ENCODE results near the gene CHRNA9.

Gene CHRNA9

DNA sequence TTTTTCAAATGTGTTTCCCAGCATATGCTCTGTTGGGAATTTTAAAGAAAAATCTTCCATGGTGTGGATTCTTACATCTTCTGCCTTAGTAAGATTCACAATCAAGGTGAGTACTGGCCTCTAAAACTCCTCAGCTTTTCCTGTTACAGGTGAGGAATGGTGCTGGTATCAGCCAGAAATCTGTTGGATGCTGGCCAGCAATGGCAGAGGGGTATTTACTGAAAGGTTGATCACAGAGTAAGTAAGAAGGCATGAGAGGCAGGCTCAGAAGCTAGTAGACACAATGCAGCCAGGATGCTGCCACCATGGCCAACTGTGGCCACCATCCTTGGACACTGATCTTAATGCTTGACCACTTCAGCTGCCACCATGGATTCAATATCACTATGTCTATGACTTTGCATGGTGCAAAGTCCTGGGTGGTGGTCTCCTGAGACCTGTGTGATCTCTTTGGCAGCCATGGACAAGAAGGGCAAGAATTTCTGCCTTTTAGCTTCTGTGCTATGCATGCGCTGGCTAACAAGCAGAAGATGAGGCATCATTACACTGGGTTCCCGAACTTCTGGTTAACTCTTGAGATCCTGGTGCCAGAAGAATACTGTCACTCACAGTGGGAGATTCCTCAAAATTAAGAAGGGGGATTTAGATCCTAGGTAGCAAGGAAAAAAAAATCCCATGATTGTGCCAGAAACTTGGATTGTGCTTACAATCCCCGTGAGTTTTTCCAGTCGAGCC is 60.2 kb downstream of the CHRNA9 start:
- no peak for DNase-seq

DNA sequence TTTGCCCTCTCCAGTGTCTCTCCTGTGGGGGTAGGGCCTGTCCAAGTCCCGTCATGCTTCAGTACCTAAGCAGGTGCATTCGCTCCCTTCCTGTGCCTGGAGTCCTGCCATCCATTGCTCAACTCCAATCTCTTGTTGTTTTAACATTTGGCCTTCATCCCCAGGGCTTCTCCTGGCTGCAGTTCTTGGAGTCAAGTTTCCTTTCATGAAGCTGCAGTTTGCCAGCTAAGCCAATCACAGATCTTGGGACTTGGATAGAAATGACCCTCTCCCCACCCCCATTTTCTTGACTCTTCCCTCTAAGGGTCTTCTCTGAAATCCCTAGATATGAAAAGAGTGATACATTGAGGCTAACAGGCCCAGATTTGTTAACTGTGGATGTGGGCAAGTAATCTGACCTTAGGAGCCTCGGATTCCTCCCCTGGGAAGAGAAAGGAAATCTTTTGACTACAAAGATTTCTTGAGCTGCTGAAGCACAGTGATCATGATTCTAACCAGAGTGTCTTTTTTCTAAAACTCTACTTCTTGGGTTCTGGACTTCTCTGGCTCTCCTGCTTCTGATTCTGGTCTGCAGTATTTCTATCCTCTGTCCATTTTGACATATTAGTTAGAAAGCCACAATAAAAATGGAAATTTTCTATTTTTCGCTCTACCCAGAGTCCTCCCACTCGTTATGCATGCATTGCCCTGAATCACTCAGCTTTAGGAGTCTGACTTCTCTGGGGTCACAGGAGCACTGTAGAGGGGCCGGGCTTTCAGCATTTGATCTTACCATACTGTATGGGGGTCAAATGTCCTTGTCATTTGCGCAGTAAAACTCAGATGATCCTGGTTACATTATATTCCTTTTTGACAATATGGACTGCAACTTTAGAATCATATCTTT is 61.0 kb downstream of the CHRNA9 start:
- DNase-seq, result peak; percentile 36

DNA sequence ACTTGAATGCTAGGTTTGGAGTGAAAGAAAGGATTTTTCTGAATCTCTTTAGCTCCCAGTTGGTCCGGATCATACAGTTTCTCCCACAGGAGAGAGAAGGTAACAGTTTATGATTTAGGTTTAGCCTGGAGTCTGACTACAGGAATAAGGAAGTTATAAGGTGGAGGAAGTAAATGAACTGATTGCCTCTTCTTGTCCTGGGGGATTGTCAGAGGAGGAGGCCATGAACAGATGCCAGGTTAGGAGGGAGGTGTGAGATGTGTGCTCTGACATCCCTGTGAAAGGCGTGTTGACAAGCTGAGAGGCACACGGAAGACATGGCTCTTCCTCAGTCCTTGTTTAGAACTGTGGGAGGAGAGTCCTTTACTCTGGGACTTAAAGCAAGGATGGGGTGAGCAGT is 64.4 kb downstream of the CHRNA9 start:
- no peak for DNase-seq

DNA sequence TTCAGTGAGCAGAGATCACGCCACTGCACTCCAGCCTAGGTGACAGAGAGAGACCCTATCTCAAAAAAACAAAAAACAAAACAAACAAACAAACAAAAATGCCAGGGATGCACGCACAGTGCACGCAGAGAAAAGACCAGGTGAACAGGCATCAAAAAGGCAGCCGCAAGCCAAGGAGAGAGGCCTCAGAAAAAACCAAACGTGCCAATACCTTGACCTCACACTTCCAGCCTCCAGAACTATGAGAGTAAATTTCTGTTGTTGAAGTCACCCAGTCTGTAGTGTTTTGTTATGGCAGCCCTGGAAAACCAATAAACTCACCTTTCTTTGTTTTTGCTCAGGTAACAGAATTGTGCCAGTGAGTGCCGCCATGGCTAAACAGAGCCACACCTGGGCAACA is 66.0 kb downstream of the CHRNA9 start:
- no peak for DNase-seq

DNA sequence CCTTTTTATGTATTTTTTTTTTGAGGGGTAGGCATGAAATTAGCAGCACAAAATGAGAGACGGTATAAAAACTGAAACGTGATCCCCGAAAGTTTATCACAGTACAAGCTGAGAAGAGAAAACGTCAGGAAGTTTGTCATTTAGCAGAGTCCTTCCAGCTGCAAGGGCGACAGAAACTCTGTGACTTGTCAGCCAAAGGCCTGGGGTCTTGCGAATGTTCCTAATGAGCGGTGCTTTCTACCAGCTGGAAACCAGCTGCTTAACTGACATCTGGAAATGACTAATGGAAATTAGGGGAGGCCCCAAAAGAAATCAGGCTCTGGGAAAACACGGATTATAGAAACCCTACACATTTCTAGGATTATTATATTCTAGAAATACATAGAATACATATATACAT is 66.5 kb downstream of the CHRNA9 start:
- peak; percentile 43 for DNase-seq

DNA sequence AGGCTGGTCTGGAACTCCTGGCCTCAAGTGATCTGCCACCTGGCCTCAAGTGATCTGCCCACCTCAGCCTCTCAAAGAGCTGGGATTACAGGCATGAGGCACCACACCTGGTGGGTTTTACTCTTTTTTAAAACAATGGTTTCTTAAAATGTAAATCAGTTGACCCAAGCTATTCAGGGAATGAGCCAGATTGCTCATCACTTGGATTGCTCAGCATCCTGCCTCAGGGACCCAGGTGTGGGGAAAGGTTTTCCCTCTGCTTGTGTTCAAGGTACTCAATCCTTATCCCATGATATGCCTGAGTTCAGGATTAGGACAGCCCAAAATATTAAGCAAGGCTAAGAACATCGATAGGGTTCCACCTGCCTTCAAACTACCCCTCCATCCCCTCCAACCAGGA is 67.4 kb downstream of the CHRNA9 start:
- DNase-seq, result no peak

DNA sequence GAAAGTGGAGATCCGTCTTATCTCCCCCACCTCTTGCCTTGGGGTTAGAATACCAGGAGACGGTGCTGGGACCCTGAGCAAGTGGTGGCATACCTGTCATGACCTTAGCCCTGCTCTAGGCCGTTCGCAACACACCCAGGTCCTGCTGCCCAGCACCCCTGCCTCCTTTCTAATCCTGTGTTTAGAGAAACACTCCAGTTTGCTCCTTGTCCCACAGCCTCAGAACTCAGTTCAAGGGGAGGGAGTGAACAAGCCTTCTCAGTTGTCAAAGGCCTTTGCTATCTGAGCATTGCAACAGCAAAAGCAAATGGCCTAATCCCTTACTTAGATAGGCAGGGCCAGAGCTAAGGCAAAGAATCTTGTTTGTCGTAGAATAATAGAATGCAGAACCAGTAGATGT is 67.9 kb downstream of the CHRNA9 start:
- DNase-seq, result no peak

Data from eye (tissue), 1 donor.